ENCODE measurements around the gene CACNA1C.

DNA sequence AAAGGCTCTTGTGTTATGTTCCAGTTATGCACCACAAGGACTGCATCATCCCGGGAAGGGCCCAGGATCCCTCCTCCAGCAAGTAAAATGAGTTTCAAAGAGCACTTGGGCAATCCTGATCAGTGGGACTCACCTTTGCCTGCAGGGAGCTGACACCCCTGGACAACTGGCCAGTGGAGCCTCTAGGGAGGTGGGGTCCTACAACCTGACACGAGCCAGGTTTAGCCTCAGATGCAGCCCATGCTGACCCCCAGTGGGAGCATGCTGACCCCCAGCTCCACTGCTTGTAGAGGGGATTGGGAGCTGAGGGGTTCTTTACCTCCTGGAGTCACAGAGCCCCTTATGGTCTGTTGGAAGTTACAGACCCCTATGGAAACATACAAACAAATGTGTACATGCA lies 365.8 kb downstream of the CACNA1C start:
- TF ChIP-seq, protein P1, sequence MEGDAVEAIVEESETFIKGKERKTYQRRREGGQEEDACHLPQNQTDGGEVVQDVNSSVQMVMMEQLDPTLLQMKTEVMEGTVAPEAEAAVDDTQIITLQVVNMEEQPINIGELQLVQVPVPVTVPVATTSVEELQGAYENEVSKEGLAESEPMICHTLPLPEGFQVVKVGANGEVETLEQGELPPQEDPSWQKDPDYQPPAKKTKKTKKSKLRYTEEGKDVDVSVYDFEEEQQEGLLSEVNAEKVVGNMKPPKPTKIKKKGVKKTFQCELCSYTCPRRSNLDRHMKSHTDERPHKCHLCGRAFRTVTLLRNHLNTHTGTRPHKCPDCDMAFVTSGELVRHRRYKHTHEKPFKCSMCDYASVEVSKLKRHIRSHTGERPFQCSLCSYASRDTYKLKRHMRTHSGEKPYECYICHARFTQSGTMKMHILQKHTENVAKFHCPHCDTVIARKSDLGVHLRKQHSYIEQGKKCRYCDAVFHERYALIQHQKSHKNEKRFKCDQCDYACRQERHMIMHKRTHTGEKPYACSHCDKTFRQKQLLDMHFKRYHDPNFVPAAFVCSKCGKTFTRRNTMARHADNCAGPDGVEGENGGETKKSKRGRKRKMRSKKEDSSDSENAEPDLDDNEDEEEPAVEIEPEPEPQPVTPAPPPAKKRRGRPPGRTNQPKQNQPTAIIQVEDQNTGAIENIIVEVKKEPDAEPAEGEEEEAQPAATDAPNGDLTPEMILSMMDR (IDR thresholded peaks at IDR 0.05): no peak
- TF ChIP-seq POLR2AphosphoS5 (IDR thresholded peaks at IDR 0.05): no peak

Measured in upper lobe of left lung (tissue), 4 donors.